B cell (primary cell): Measurements from ENCODE around the gene KIAA0319L.

Source experiments
- EZH2 ChIP-seq: IDR thresholded peaks from 2 replicates; pipeline ENCODE4 v1.6.1; 2012; ENCODE audit warnings: borderline replicate concordance, low read depth, mild to moderate bottlenecking, moderate library complexity, low read length; ENCODE audit not compliant: insufficient read depth, poor library complexity, severe bottlenecking
- TF ChIP-seq, protein P1 (sequence below): fragments of 200-600 bp; IDR thresholded peaks from one replicate; pipeline ENCODE4 v1.8.0; 2022; ENCODE audit warnings: antibody characterized with exemption, mild to moderate bottlenecking

DNA sequence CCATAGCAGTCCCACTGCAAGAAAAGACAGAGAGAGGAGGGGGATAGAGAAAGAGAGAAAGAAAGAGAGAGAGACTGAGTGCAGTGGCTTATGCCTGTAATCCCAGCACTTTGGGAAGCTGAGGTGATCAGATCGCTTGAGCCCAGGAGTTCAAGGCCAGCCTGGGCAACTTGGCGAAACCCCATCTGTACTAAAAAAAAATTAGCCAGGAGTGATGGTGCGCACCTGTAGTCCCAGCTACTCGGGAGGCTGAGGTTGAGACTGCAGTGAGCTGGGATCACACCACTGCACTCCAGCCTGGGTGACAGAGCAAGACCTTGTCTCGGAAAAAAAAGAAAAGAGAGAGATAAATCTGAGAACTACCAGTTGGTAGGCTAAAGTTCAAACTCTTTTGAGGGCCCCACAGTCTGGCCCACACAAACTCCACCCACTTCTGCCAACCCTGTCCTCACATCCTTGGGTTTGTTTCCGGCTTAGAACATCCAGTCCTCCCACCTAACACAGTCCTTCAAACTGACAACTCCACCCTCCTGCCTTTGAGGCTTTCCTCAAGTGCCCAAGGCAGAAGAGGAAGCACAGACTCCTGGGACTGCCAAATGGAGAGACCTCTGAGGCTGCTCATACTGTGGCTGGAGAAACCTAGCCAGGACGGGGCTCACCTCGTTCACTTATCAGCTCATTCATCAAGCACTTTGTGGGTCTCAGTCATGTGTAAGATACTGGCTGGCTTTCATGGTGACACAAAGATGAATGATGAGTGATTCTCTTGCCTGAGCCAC lies 36.0 kb upstream of the KIAA0319L start:
- TF ChIP-seq, protein P1, sequence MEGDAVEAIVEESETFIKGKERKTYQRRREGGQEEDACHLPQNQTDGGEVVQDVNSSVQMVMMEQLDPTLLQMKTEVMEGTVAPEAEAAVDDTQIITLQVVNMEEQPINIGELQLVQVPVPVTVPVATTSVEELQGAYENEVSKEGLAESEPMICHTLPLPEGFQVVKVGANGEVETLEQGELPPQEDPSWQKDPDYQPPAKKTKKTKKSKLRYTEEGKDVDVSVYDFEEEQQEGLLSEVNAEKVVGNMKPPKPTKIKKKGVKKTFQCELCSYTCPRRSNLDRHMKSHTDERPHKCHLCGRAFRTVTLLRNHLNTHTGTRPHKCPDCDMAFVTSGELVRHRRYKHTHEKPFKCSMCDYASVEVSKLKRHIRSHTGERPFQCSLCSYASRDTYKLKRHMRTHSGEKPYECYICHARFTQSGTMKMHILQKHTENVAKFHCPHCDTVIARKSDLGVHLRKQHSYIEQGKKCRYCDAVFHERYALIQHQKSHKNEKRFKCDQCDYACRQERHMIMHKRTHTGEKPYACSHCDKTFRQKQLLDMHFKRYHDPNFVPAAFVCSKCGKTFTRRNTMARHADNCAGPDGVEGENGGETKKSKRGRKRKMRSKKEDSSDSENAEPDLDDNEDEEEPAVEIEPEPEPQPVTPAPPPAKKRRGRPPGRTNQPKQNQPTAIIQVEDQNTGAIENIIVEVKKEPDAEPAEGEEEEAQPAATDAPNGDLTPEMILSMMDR: no peak
- TF ChIP-seq EZH2: no peak
